Posterior cingulate gyrus (tissue), 11 donors: ENCODE data around the gene CDADC1.

ENCODE experiments used
- DNase-seq, 10 donors: peaks; one replicate each; pipeline versions ENCODE4 v3.0.0 to v3.0.0-alpha.2; 2020 to 2021; ENCODE audit warnings: mixed read lengths in 3 of 10
- intact Hi-C: fragments of 100-400 bp; cut with DNase I; formaldehyde crosslinking; loops from one replicate; pipeline ENCODE4 v1.15.1; 2023

CDADC1 gene

GRCh38 chr13:49247643-49248621 lies at the start of gene CDADC1:
TSS of gene CDADC1 (plus strand) at chr13:49247925. CDS start at chr13:49248038, 113 bp downstream.
- peak; percentile 94 to 99 (median 97) for DNase-seq
- intact Hi-C loops: loop anchor here (5.0 kb wide), 1 partner anchor 271 kb away; the partner anchor contains the start of gene FNDC3A

- intact Hi-C loops: no loop called here
Measured at GRCh38 chr13:49206641-49207040, 41.1 kb upstream of the CDADC1 start.

GRCh38 chr13:49208619-49209018 lies 39.1 kb upstream of the CDADC1 start:
- intact Hi-C loops: no loop called here
- DNase-seq: no peak

More at GRCh38 chr13:49206641-49207040, 41.1 kb upstream of the CDADC1 start:
- no peak for DNase-seq

GRCh38 chr13:49210114-49210513 lies 37.6 kb upstream of the CDADC1 start:
- intact Hi-C loops: no loop called here
- DNase-seq: no peak

GRCh38 chr13:49210669-49211068 lies 37.1 kb upstream of the CDADC1 start:
- DNase-seq: no peak
- intact Hi-C loops: no loop called here

- DNase-seq: no peak
- intact Hi-C loops: no loop called here
Measured at GRCh38 chr13:49213539-49213938, 34.2 kb upstream of the CDADC1 start.

GRCh38 chr13:49213997-49214916 lies 33.5 kb upstream of the CDADC1 start:
- no peak for DNase-seq
- intact Hi-C loops: no loop called here

GRCh38 chr13:49214917-49215376 lies 32.8 kb upstream of the CDADC1 start:
- intact Hi-C loops: no loop called here
- DNase-seq: peak in 2 of 10 donors; percentile 12 to 81

GRCh38 chr13:49216334-49216733 lies 31.4 kb upstream of the CDADC1 start:
- intact Hi-C loops: no loop called here
- DNase-seq: peak in 1 of 10 donors; percentile 74

- DNase-seq: no peak
- intact Hi-C loops: no loop called here
Measured at GRCh38 chr13:49217962-49218492, 29.7 kb upstream of the CDADC1 start.

GRCh38 chr13:49218493-49219051 lies 29.2 kb upstream of the CDADC1 start:
- intact Hi-C loops: no loop called here
- DNase-seq: no peak

GRCh38 chr13:49219647-49220035 lies 28.1 kb upstream of the CDADC1 start:
- intact Hi-C loops: no loop called here

GRCh38 chr13:49220036-49220855 lies 27.5 kb upstream of the CDADC1 start, which contains the start of gene MLNR:
TSS of gene MLNR (plus strand) at chr13:49220338. CDS start at chr13:49220338, 0 bp downstream.
- peak in 2 of 10 donors; percentile 21 to 78 for DNase-seq
- intact Hi-C loops: no loop called here

More at GRCh38 chr13:49219647-49220035, 28.1 kb upstream of the CDADC1 start:
- peak in 1 of 10 donors; percentile 81 for DNase-seq

GRCh38 chr13:49220856-49221589 lies 26.7 kb upstream of the CDADC1 start:
- intact Hi-C loops: no loop called here
- no peak for DNase-seq

- intact Hi-C loops: no loop called here
- no peak for DNase-seq
Measured at GRCh38 chr13:49221590-49221965, 26.1 kb upstream of the CDADC1 start.

- intact Hi-C loops: no loop called here
- DNase-seq: no peak
Measured at GRCh38 chr13:49225223-49226042, 22.3 kb upstream of the CDADC1 start.

- intact Hi-C loops: no loop called here
- DNase-seq: no peak
Measured at GRCh38 chr13:49226613-49227012, 21.1 kb upstream of the CDADC1 start.

GRCh38 chr13:49234741-49235140 lies 13.0 kb upstream of the CDADC1 start:
- intact Hi-C loops: no loop called here
- no peak for DNase-seq
